AG04449 (cell line): Measurements from ENCODE around the gene GRIK1.

Experiments
- CTCF ChIA-PET: fragments of 350-600 bp; formaldehyde crosslinking; extraction: SDS; loops from one replicate; lab custom pipeline; 2021; ENCODE audit warnings: antibody characterized with exemption; lab: Yijun Ruan, JAX
- POLR2A ChIA-PET: fragments of 400-600, 350-600 bp; formaldehyde crosslinking; extraction: SDS; loops from one replicate; lab custom pipeline; 2020; ENCODE audit warnings: antibody characterized with exemption, inconsistent platforms; lab: Yijun Ruan, JAX
- DNase-seq: peaks from one replicate; pipeline ENCODE4 v3.0.0-alpha.2; 2010; ENCODE audit warnings: low read depth, low spot score
- H3K4me3 ChIP-seq: 2 replicates; pipeline ENCODE4 v1.5.1; 2011; ENCODE audit warnings: low read depth, mild to moderate bottlenecking, control low read depth, low read length
- CTCF ChIP-seq: IDR thresholded peaks from one replicate; pipeline ENCODE4 v1.5.1; 2011; ENCODE audit warnings: mild to moderate bottlenecking, moderate library complexity, low read length, control low read depth, inconsistent platforms; ENCODE audit not compliant: insufficient read depth; ENCODE audit errors: missing control alignments

The GRIK1 gene

GRCh38 chr21:29689753-29690152 lies 250.0 kb downstream of the GRIK1 start:
- ChIA-PET CTCF (interaction anchor here (1.6 kb wide), 1 partner anchor 12 kb away, joined by 4 read pairs; no protein-coding TSS in a partner anchor), POLR2A (no interaction called here)
- no peak overlapping the region for H3K4me3 ChIP-seq
- TF ChIP-seq CTCF = no peak
- no peak for DNase-seq

- no peak for DNase-seq
- ChIA-PET POLR2A (no interaction called here), CTCF (no interaction called here)
- H3K4me3 ChIP-seq = no peak overlapping the region
- no peak for TF ChIP-seq CTCF
These were observed 255.7 kb downstream of the GRIK1 start for GRCh38 chr21:29684106-29684505.

- no peak for DNase-seq
- no peak for TF ChIP-seq CTCF
- CTCF ChIA-PET = no interaction called here
- POLR2A ChIA-PET = no interaction called here
- H3K4me3 ChIP-seq = no peak overlapping the region
These were observed 257.0 kb downstream of the GRIK1 start for GRCh38 chr21:29682800-29683199.

- POLR2A ChIA-PET = interaction anchor here (0.8 kb wide), 1 partner anchor 10 kb away, joined by 3 read pairs; no protein-coding TSS in a partner anchor
- DNase-seq = no peak
- no peak for TF ChIP-seq CTCF
- CTCF ChIA-PET = no interaction called here
- no peak overlapping the region for H3K4me3 ChIP-seq
These were observed 259.5 kb downstream of the GRIK1 start for GRCh38 chr21:29680273-29680672.

GRCh38 chr21:29678626-29679025 lies 261.2 kb downstream of the GRIK1 start:
- ChIA-PET POLR2A (no interaction called here), CTCF (interaction anchor here (1.0 to 1.1 kb wide), 2 partner anchors 9 to 11 kb away, joined by 3 to 4 read pairs; no protein-coding TSS in a partner anchor)
- TF ChIP-seq CTCF = no peak
- DNase-seq = no peak
- H3K4me3 ChIP-seq = no peak overlapping the region

- CTCF ChIA-PET = no interaction called here
- TF ChIP-seq CTCF = no peak
- POLR2A ChIA-PET = no interaction called here
These were observed 262.5 kb downstream of the GRIK1 start for GRCh38 chr21:29677326-29677725.

More at GRCh38 chr21:29677326-29677725, 262.5 kb downstream of the GRIK1 start:
- DNase-seq = no peak
- no peak overlapping the region for H3K4me3 ChIP-seq
